Stimulated activated CD4-positive, alpha-beta T cell treated with anti-CD3 and anti-CD28 coated beads, Interleukin-12 subunit alpha, Interleukin-12 subunit beta, amount 100 ng/mL, for 4 hours (primary cell): ENCODE results near the gene ANK3.

Experiments used
- DNase-seq: peaks from one replicate; pipeline ENCODE4 v3.0.0-alpha.2; 2020

Gene ANK3

DNA sequence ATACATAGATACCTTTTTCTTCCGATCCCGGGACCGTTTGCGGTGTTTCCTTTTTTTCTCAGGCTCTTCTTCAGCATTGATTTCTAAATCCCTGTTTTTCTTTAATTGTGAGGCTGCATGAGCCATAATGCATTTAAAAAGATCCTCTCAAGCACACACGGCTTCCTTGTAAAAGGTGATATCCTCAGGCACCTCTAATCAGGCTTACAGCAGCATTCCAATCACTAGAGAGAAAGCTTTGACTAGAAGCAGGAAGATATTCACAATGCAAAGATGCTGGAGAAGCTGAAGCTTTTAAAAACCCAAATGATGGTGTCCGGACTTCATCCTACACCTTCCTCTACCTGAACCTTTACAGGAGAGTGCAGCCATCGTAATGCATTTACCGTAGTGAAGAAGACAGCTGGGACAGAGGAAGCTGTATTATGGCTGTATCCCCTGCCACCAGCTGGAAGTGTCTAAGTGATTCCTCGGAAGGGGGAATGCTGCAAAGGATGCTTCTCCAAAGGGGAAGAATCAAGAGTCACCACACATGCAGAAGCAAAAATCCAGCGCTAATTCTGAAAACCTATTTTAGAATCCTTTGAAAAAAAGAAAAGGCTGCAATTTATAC is at the start of gene ANK3:
Gene ANK3 (minus strand): TSS at position 463 of the 613 bp plus-strand sequence. CDS start 337 bp downstream, at position 126.
- DNase-seq: no peak

DNA sequence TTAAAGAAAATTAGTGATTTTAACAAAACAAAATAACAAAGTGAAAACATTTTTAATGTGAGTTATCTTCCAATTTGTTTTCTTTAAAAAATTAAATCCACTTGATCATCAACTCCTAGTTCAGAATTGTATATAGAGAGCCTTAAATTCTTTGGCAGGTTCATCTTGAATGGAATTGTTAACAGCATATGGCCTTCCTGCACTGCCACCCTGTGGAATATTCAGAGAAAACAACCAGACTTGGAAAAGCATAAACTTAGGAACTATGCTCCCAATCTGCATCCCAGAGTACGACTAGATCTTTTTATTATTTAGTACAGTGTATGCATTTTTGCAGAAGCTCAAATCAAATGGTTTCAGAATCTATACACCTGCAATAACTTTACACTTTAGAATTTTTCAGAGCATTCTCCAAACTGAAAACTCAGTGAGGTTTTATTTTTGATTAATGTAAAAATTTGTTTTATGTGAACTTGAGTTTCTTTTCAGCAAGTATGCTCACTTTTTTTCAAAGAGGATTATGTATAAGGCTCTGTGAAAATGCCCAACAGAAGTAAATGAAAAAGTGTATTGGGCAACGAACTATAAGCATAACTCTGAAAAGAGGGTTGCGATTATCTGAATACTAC is 44.9 kb upstream of the ANK3 start:
- no peak for DNase-seq

GRCh38 chr10:60433684-60434083 is 44.0 kb upstream of the ANK3 start:
- no peak for DNase-seq

DNA sequence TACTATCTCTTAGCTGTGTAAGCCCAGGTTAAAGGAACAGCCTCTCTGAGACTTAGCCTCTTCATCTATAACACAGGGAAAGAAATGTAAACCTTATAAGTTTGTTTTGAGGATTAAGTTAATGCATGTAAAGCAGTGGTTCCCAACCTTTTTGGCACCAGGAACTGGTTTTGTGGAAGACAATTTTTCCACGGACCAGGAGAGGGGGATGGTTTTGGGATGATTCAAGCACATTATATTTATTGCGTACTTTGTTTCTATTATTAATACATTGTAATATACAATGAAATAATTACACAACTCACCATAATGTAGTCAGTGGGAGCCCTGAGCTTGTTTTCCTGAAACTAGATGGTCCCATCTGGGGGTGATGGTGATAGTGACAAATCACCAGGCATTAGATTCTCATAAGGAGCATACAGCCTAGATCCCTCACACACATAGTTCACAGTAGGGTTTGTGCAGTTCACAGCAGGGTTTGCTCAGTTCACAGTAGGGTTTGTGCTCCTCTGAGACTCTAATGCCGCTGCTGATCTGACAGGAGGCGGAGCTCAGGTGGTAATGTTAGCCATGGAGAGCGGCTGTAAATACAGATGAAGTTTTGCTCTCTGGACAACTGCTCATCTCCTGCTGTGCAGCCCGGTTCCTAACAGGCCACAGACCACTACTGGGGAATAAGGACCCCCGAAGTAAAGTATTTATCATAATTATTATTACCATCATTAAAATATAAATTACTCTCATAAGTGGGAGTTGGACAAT is 41.3 kb upstream of the ANK3 start:
- DNase-seq: no peak

DNA sequence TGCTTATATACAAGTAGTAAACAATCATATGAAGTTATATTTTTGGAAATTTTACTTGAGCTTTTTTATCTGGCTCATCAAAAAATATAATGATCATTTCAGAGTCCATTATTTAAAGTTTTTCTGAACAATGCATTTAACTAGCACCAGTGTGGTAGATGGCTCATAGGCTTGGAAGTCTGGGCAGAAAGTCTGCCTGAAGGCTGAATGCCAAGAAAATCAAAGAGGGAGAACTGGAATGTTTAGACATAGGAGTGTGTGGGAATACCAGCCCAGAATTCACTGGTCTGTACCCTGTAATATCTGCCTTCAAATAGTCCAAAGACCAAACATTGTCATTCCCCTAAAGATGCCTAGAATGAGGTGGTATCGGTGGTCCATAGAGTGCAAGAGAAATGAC is 40.3 kb upstream of the ANK3 start:
- DNase-seq: no peak

DNA sequence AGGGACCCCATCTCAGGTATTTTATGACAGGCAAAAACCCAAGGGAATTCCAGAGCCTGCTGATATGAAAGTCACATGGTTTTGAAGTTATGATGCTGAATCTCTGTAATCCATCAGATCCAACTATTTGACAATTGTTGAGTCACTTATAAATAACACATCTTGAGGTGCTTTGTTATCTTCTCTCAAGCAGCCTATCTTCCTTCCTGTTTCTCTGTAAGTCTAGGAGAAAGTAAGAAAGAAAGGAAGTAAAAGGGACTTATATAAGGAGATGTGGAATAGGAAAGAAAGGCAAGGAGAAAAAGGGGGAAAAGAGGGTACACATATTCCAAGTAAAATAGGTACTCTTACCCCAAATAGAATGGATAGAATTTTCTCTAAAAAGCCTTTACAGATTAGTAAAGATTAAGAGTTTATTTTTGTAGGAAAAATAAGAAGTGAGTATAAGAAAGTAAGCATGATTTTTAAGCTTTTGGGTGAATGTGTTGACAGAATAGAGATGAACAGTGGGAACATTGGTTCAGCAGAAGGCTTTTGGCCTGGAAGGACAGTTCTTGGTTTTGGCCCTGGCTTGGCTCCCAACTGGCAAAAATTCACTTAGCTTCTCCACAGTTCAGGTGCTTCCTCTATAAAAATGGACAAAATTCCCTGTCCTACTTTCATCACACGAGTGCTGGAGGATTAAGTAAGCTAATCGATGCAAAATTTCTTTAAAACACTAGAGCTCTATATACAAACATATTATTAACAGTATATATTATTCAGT is 39.6 kb upstream of the ANK3 start:
- DNase-seq: no peak

DNA sequence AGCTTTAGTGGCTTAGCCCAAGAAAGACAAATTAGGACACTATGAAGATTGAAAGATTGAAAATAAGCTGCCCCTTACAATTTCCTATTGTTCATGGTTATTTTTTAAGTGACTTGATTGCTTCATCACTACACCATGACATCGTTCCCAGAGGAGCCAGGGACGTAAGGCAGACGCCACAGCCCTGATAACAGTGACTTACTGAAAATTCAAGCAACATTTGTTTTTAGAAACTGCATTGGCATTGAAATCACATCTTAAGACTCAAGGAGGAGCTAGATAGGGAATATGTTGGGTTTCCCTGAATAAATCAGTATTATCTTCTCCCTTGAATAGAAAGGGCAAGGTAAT is 38.7 kb upstream of the ANK3 start:
- DNase-seq: no peak

DNA sequence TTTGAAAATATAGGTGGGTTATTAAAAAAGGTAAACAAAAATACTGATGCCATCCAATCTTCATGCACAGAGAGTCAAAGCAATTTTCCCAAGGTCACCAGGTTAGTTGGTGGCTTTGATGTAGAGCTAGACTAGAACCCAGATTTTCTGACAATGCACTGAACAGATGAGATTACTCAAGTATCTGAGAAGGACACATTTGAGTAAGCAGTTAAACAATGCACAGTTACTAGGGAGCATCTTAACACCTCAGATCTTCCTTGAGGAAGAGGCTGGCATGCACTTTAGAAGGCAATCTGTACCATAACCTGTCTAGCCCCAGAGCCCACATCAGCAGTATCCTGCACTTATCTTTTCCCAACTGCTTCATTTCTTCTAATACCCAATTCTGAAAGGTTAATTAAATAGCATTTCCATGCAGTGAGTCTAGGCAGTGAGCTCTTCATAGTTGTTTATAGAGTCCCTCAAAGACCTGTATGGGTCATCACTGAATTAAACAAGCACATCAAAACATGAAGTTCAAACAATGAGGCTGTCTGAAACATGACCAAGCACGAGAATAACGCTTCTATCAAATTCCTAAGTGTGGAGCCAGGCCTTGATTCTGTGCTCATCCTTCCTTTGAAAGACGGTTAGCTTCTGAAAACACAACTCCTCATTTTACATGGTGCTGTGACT is 38.2 kb upstream of the ANK3 start:
- no peak for DNase-seq

DNA sequence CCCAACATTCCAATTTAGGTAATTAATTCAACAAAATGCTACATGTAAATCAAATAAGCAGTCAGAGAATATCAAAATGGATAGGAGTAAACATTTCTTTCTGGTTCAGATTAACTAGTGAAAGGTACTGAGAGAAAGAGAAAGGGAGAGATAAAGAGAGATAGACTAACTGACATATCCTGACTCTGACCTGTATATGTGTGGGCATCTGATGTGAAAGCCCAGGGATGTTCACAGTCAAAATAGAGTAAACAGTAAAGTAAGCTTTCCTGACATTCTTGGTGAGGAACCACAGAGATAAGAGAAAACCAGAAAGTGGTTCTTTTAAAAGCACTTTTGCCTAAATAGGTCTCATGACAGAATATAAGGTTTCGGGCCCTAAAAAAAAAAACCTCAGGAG is 37.5 kb upstream of the ANK3 start:
- no peak for DNase-seq

- DNase-seq: no peak
These were observed 36.8 kb upstream of the ANK3 start for GRCh38 chr10:60426425-60426824.

DNA sequence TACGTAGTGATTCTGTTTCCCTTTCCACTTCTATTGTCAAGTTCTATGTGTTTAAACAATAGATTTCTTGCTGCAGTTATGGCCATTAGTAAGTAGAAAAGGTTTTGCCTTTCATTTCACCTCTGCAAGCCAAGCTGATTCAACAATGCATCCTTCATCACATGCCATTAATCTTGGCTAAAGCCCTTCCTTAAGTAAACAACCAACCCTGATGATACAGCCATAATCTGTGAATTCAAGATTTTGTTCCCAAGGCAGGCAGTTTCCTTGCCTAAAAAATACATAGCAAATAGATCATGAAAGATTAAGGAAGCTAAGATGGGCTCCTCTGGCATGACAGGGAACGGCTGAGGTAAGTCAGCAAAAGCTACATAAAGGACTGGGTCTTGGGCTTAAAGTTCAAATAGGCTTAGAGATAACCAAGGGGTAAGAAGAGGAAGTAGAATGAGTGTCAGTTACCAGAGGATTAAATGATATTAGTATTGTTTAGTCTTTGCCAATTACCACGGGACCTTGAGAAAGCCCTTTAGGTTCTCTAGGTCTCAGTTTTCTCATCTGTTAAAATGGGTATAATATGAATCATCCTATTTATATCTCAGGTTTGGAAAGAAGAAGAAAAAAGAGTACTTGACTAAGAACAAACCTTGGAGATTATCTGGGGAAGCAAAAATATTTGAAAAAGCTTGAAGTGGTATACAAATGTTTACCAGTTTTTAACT is 35.9 kb upstream of the ANK3 start:
- DNase-seq: no peak

GRCh38 chr10:60424971-60425370 is 35.3 kb upstream of the ANK3 start:
- DNase-seq: no peak

DNA sequence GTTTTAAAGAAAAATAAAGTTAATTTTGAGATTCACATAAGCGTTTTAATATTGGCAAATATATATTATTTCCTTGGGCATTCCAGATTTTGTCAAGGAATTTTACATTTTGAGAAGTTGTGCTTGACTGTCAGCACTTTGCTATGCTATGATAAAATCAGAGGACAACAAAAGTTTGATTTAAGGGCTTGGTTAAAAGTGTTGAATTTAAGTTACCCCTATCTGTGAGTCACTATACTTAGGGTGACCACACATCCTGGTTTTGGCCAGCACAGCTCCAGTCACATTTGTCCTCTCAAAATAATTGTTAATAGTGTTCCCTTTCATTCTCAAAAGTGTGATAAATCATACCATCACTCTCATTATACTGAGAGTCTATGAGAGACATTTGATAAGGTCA is 34.2 kb upstream of the ANK3 start:
- DNase-seq: no peak

DNA sequence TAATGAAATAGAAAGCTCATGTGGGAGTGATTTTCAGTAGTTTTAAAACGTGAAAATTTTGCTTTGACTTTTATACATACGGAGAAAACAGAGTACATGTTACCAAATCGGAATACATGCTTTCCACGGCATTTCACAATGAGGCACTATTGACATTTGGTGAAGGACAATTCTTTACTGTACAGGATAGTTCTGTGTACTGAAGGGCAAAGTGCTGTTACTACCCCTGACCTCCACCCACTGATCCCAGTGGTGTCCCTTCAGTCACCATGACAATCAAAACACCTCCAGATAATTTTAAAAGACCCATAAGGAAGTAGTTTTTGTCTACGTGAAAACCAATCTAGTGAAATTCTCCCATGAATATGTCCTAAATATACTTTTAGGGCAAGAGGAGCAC is 33.1 kb upstream of the ANK3 start:
- no peak for DNase-seq

DNA sequence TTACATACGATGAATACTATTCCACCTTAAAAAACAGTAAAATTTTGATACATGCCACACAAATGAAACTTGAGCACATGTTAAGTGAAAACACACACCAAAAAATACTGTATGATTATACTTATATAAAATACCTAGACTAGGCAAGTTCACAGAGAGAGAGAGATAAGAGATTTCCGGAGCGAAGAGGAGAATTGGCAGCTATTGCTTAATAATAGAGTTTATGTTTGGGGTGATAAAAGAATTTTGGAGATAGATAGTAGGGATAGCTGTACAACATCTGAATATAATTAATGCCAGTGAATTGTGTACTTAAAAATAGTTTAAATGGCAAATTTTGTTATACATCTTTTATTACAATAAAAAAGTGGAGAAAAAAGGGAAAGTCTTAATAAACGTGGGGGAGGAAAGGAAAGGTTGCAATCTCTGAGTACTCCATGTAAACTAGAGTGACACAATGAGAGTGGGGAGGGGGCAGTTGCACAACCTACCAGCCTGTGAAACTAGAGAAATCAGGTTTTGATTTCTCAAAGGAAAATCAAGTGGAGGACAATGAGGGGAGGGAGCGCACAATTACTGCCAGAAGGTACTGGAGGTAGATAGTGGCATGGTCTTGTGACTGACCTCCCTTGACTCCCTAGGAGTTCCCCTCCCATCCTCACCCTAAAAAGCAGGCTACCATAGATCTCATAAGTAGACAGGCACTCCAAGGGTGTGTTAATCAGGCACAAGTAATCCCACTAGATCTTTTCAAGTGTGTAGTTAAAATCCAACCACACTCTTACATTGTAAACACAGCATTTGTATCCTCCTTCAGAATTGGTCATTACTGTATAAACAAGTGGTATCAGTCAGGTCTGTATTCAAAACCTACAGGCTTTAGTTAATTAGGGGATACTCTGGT is 31.6 kb upstream of the ANK3 start:
- no peak for DNase-seq

- no peak for DNase-seq
These were observed 29.6 kb upstream of the ANK3 start for GRCh38 chr10:60419249-60419648.

GRCh38 chr10:60417901-60418300 is 28.2 kb upstream of the ANK3 start:
- no peak for DNase-seq

- DNase-seq: no peak
These were observed 27.3 kb upstream of the ANK3 start for GRCh38 chr10:60417024-60417423.

DNA sequence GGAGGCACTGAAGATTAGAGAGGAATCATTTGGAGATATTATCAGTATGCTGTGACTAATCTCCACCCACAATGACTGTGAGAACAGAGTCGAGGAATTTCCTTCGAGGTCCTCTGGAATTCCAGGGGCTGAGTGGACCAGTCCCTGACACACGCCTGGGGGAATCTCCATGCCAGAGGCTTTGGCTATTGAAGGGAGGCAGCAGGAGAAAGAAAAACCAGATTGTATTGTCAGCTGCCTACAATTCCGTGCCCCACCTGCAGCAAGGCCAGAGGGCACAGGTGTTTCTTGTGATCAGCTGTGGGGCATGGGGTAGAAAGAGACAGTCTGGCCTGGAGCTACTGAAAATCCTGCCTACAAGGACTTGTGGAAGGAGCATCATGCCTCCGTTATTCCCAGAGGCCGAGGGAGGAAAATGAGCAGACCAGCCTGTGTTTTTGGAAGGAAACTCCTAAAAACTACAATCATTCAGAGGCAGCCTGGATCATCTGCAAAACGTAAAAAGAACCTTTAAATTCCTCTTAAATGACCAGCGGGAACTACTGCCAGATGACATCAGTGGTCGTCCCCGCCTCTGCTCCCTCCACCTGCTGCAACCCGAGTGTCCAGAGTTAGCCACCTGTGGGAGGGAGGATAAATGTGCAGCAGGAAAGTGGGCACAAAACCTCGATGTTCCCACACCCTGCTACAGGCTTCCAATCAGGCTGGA is 25.4 kb upstream of the ANK3 start:
- DNase-seq: no peak

DNA sequence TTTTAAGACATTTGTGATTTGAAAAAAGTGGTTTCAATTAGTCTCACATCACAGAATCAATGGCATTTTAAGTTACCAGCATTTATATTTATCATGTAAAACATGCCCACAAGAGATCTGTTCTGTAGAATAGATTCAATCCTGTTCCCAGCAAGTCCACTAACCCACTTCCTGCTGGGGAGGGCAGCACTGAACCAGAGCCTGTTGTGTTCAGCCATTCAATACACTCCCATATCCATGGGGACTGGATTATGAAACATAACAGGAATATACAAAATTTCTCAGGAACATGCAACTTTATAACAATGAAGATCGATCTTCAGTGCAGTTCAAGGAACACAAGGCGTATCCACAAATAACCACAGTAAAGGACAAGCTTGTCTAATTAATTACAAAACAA is 24.4 kb upstream of the ANK3 start:
- no peak for DNase-seq
